Measurements from ENCODE around the gene APOBEC3F. TPM values are rescaled to one million over a fixed set of nuclear protein-coding genes. Genes with fewer than 3 reads are reported as not detected.
"Not testable (repeated sequence)": the region's sequence is repeated elsewhere in the genome, so short reads cannot be mapped to it uniquely, and the experiment has no call there.

Gene APOBEC3F
- total and polyA plus RNA-seq, 8 donors = 0.89 to 8.2 (median 4.1) TPM; not detected in 1

- no peaks in the 10 kb centered on the region for H3K27me3 ChIP-seq
- DNase-seq = no peak
- TF ChIP-seq POLR2AphosphoS5 (IDR thresholded peaks at IDR 0.05) = no peak
- TF ChIP-seq EP300 (IDR thresholded peaks at IDR 0.05) = no peak
- no peak for TF ChIP-seq CTCF (IDR thresholded peaks at IDR 0.05)
- no peak for TF ChIP-seq POLR2A (IDR thresholded peaks at IDR 0.05)
- no peak overlapping the region for H3K4me3 ChIP-seq
- H3K36me3 ChIP-seq = no peaks in the 10 kb centered on the region
- no peaks in the 10 kb centered on the region for H3K9me3 ChIP-seq
- no peak overlapping the region for H3K27ac ChIP-seq
- intact Hi-C loops (cut with DNase I; ENCODE audit: low total_unique reads) = loop anchor here (10.0 kb wide), 1 partner anchor 142 kb away; no protein-coding TSS in a partner anchor
- WGBS, 5 donors = 90 to 98% (median 96%) methylated on average over 5 of the region's 5 CpGs
- peaks cover 0 to 9% (median 7%) of the 10 kb centered on the region in 4 donors for H3K4me1 ChIP-seq
Measured at GRCh38 chr22:39007177-39007576, 33.5 kb upstream of the APOBEC3F start.

- not testable (repeated sequence) for H3K27me3 ChIP-seq, H3K4me3 ChIP-seq, DNase-seq, H3K27ac ChIP-seq, H3K4me1 ChIP-seq, H3K36me3 ChIP-seq, H3K9me3 ChIP-seq
- WGBS, 5 donors = 82 to 91% (median 88%) methylated on average over 8 of the region's 8 CpGs
- intact Hi-C loops (cut with DNase I; ENCODE audit: low total_unique reads) = loop anchor here (10.0 kb wide), 1 partner anchor 144 kb away; no protein-coding TSS in a partner anchor
Measured at GRCh38 chr22:39008271-39008850, 32.3 kb upstream of the APOBEC3F start.

- no peaks in the 10 kb centered on the region for H3K36me3 ChIP-seq
- no peak overlapping the region for H3K27ac ChIP-seq
- intact Hi-C loops (cut with DNase I; ENCODE audit: low total_unique reads) = loop anchor here (10.0 kb wide), 1 partner anchor 114 kb away; no protein-coding TSS in a partner anchor
- no peaks in the 10 kb centered on the region for H3K9me3 ChIP-seq
- peaks cover 13 to 27% (median 19%) of the 10 kb centered on the region in 4 donors for H3K4me1 ChIP-seq
- no peak overlapping the region for H3K4me3 ChIP-seq
- TF ChIP-seq POLR2AphosphoS5 (IDR thresholded peaks at IDR 0.05) (no peak), CTCF (IDR thresholded peaks at IDR 0.05) (no peak), POLR2A (IDR thresholded peaks at IDR 0.05) (no peak), EP300 (IDR thresholded peaks at IDR 0.05) (no peak)
- 83 to 85% (median 83%) methylated on average over 15 of the region's 15 CpGs for WGBS, 5 donors
- DNase-seq = no peak
- H3K27me3 ChIP-seq = no peaks in the 10 kb centered on the region
Measured at GRCh38 chr22:39010946-39011345, 29.7 kb upstream of the APOBEC3F start.

- TF ChIP-seq POLR2AphosphoS5 (IDR thresholded peaks at IDR 0.05) (no peak), POLR2A (IDR thresholded peaks at IDR 0.05) (no peak), EP300 (IDR thresholded peaks at IDR 0.05) (no peak), CTCF (IDR thresholded peaks at IDR 0.05) (no peak)
- Histone ChIP-seq H3K4me1 (peaks cover 13 to 27% (median 19%) of the 10 kb centered on the region in 4 donors), H3K27me3 (no peaks in the 10 kb centered on the region), H3K27ac (peak overlapping the region in 2 of 5 donors; percentile 83 to 87), H3K9me3 (no peaks in the 10 kb centered on the region), H3K4me3 (peak overlapping the region in 1 of 4 donors; percentile 60), H3K36me3 (peaks cover 0 to 2% (median under 1%) of the 10 kb centered on the region in 4 donors)
- no peak for DNase-seq
- whole genome bisulfite sequencing, 5 donors = 86 to 90% (median 88%) methylated on average over 29 of the region's 29 CpGs
- intact Hi-C loops (cut with DNase I; ENCODE audit: low total_unique reads) = loop anchor here (10.0 kb wide), 1 partner anchor 112 kb away; no protein-coding TSS in a partner anchor
Measured at GRCh38 chr22:39012533-39013511, 27.8 kb upstream of the APOBEC3F start.

- 75 to 86% (median 82%) methylated on average over 6 of the region's 6 CpGs for WGBS, 5 donors
- intact Hi-C loops (cut with DNase I; ENCODE audit: low total_unique reads) = loop anchor here (10.0 kb wide), 1 partner anchor 111 kb away; no protein-coding TSS in a partner anchor
Measured at GRCh38 chr22:39013561-39013941, 27.1 kb upstream of the APOBEC3F start.

More at GRCh38 chr22:39013561-39013941, 27.1 kb upstream of the APOBEC3F start:
- Histone ChIP-seq H3K27ac (peak overlapping the region in 4 of 5 donors; percentile 83 to 88 (median 86)), H3K4me3 (peak overlapping the region; percentile 45 to 60 (median 51)), H3K4me1 (peaks cover 13 to 27% (median 19%) of the 10 kb centered on the region in 4 donors)
- H3K27me3 ChIP-seq, DNase-seq, H3K36me3 ChIP-seq, H3K9me3 ChIP-seq: not testable (repeated sequence)

Data from stomach (tissue), 9 donors.